HG03571 (cell line): ENCODE measurements around the gene EEPD1.
"Not testable (repeated sequence)": the region's sequence is repeated elsewhere in the genome, so short reads cannot be mapped to it uniquely, and the experiment has no call there.

Experiments used
- ATAC-seq: cut with Tn5 transposase; IDR thresholded peaks from one replicate; pipeline ENCODE4 v1.9.1; 2021; ENCODE audit not compliant: unreplicated experiment

Gene EEPD1

GRCh38 chr7:36245684-36246299 lies 92.7 kb downstream of the EEPD1 start:
- ATAC-seq, result no peak

GRCh38 chr7:36249091-36249490 lies 96.0 kb downstream of the EEPD1 start:
- ATAC-seq, result no peak

DNA sequence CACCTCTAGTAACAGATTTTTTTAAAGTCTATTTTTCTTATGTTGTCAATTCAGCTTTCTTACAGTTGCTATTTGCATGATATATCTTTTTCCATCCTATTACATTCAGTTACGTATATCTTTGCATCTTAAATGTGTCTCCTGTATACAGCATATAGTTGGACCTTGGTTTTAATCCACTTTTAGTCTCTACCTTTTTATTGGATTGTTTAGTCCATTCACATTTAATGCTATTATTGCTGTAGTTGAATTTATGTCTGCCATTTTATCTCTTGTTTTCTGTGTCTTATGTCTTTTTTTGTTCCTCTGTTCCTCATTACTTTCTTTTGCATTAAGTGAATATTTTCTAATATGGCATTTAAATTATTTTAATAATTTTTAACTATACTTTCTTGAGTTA lies 100.6 kb downstream of the EEPD1 start:
- no peak for ATAC-seq

- not testable (repeated sequence) for ATAC-seq
Measured at GRCh38 chr7:36258510-36259259, 105.6 kb downstream of the EEPD1 start.

GRCh38 chr7:36260481-36260880 lies 107.4 kb downstream of the EEPD1 start:
- peak; percentile 54 for ATAC-seq

DNA sequence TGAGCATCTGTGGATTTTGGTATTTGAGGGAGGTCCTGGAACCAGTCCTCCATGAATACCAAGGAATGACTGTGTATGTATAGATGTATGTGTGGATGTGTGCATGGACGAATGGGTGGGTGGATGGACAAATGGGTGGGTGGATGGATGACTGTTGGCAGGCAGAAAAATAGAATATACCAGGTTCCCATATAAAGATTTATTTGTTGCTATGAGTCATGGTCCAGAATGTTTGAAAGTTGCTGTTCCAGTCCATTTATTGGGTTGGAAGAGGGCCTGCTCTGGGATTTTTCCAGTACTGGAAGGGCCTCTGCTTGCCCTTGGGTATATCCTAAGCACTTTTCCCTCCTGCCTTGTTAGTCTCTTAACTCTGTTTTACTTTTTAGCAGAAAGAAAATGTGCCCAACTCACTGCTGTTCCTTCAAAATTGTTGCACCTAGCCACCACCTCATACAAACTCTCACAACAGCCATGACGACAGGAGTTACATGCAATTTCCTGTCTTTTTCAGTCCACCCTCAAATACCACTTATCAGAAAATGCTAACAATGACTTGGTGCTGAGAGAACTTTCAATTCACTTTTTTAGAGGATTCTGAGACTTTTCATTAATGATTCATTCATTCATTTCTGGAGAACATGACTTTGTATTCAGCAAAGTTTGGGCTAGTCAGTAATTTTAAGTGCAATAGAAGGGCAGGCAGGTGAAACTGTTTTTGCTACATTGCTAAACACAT lies 108.1 kb downstream of the EEPD1 start:
- ATAC-seq, result no peak

DNA sequence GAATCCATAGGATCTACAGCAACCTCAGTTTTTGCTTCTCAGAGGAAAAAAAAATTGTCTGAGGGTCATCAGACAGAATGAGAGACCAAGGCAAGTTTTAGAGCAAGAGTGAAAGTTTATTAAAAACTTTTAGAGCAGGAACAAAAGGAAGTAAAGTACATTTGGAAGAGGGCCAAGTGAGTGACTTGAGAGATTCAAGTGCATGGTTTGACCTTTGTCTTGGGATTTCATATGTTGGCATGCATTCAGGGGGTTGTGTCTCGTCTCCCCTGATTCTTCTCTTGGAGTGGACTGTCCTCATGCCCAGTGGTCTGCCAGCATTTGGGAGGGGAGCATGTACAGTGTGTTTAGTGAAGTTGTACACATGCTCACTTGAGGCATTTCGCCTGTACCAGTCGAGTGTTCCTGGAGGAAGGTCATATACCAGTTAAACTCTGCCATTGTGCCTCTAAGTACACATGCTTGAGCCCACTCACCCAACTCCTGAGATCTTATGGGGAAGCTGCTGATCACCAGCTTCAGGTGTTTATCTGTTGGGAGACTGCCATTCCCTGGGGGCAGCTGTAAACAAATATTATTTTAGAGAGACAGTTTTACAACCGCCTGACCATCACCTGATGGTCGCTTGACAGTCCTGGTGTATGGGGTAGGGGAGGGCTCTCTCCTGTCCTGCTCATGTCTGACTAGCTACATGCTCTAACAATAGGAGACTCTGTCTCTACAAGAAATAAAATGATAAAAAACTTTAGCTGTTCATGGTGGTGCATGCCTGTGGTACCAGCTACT lies 109.4 kb downstream of the EEPD1 start:
- no peak for ATAC-seq

DNA sequence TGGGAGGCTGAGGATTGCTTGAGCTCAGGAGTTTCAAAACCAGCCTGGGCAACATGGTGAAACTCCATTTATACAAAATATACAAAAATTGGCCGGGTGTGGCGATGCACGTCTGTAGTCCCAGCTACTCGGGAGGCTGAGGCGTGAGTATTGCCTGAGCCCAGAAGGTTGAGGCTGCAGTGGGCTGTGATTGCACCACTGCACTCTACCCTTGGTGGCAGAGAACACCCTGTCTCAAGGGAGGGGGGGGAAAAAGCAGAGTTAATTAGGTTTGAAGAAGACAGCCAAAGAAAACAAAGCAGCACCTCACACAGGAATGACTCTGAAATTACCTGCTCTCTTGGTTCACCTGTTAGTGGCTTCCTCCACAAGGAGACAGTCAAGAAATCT lies 110.0 kb downstream of the EEPD1 start:
- ATAC-seq, result no peak

DNA sequence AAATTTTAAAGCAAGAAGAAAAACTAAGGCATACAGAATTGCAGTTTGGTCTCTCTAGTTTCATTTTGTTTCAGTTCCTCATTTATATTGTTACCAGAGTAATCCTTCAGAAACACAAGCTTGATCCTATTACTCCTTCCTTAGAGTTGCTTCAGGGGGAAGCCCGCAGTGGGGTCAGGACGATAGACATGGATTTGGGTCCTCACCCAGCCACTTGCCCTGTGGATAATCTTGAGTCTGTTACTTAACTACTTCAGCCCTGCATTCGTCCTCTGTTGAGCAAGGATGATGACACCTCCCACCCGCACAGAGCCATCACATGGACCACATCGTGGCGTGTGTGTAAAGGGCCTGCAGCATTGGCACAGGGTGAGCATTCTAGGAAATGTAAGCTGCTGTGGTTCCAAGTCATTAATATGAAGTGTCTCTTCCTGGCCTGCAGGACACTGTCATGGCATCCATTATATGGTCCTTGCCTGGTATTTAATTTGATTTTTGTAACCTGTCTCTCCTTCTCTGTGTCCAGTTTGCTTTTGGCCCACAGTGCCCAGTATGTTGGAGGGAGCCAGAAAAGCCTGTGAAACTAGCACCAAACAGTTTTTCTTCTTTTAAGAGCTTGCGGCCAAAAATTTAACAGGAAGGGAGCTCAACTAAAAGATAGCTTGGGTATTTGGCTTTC lies 111.2 kb downstream of the EEPD1 start:
- ATAC-seq, result peak; percentile 44

DNA sequence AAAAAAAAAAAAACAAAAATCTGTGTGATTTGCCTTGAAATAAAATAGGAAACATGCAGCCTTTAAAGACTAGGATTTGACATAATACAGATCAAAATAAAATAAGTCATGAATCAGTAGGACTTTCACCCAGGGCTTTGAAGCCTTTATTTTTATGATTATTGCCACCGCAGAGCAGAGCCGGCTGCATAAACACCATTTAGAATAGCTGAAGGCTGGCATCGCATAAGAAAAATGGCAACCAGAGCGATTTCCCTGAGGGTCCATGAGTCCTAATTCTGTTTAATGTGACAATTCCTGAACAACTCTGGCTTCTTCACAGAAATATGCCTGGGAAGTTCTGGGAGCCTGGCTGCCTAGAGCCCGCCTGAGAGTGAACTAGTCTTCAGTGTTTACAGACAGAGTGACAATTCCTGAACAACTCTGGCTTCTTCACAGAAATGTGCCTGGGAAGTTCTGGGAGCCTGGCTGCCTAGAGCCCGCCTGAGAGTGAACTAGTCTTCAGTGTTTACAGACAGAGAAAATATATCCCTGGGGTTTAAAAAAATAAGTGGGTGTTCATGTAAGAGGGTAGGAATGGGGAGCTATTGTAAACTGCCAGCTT lies 112.0 kb downstream of the EEPD1 start:
- ATAC-seq, result no peak

DNA sequence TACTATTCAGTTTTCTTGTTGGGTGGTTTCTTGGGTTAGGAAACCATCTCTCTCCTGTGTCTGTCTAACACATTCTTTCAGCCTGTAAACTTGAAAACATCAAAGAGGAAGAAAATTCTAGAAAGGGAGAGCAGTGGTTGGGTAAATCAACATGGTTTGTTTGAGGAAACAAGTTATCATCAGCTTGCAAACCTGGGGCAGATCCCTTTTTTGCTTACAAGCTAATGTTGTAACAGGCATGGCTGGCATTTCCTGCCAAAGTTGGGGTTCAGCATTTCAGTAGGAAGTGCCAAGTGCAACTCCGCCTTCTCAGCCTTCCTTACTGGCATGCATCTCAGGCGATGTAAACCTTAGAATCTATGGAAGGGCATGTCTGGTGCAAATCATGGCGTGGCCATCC lies 112.6 kb downstream of the EEPD1 start:
- no peak for ATAC-seq

DNA sequence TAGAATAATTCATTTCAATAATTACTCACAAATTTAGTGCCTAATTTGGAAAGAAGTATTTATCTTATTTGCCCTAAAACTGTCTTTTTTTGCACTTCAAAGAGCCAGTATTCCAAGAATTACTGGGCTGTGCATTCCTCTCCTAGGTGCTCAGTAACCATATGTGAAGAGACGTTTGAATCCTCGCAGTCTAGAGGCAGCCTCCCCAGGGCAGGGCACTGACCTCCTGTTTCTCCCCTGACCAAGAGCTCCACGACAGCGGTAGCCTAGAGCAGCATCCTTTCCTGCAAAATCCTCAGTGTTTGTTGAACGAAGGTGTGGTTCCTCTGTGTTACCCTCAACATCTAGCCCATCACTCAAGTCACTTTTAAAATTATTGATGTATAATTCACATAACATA lies 113.1 kb downstream of the EEPD1 start:
- ATAC-seq, result no peak

DNA sequence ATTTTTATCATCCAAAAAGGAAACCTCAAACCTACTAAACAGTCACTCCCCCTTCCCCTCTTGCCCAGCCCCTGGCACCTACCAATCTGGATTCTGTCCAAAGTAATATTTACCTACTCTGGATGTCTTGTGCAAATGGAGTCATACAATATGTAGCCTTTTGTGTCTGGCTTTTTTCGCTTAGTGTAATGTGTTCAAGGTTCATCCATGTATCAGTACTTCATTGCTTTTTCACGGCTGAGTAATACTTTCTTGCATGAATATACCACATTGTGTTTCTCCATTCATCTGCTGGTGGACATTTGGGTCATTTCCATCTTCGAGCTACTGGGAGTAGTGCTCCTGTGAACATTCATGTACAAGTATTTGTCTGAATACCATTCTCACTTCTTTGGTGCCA lies 113.6 kb downstream of the EEPD1 start:
- no peak for ATAC-seq

- peak; percentile 61 for ATAC-seq
Measured at GRCh38 chr7:36272211-36272566, 119.1 kb downstream of the EEPD1 start.

GRCh38 chr7:36272567-36273269 lies 119.7 kb downstream of the EEPD1 start:
- ATAC-seq, result peak; percentile 18

GRCh38 chr7:36273836-36274235 lies 120.8 kb downstream of the EEPD1 start:
- ATAC-seq, result no peak

- no peak for ATAC-seq
Measured at GRCh38 chr7:36275735-36276284, 122.8 kb downstream of the EEPD1 start.

- ATAC-seq, result no peak
Measured at GRCh38 chr7:36276428-36277248, 123.6 kb downstream of the EEPD1 start.

DNA sequence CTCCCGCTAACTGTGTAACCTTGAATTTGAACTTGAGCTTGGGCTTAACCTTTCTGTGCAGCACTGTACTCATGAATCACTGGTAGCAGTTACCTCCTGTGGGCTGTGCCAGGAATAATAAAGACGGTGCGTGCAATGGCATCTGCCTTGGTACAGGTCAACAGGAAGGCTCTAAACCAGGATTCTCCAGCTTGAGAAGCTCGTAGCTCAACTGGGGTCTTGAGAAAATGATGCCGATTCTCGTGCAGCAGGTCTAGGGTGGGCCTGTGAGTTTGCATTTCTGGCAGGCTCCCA lies 124.1 kb downstream of the EEPD1 start:
- ATAC-seq, result no peak
